Endothelial cell of umbilical vein (primary cell): ENCODE results near the gene EFHD2. TPM values are rescaled to one million over a fixed set of nuclear protein-coding genes. Genes with fewer than 3 reads are reported as not detected.
"Not testable (repeated sequence)": the region's sequence is repeated elsewhere in the genome, so short reads cannot be mapped to it uniquely, and the experiment has no call there.

Source experiments
- BruUV-seq: library from RNA; stranded (reverse); fragments of 400-500 nt; replicated peaks from 2 replicates; lab custom pipeline; 2021; lab: Mats Ljungman, UMichigan
- CTCF ChIA-PET: fragments of 300-600, 350-600 bp; sonication (Branson Sonifier 250); formaldehyde crosslinking; loops from one replicate; lab custom pipeline; 2021; ENCODE audit warnings: antibody characterized with exemption, inconsistent platforms; lab: Charles Lee
- POLR2A ChIA-PET: fragments of 300-600, 350-600 bp; sonication (Branson Sonifier 250); formaldehyde crosslinking; loops from one replicate; lab custom pipeline; 2021; ENCODE audit warnings: antibody characterized with exemption, inconsistent platforms; lab: Charles Lee
- DNase-seq: peaks from one replicate; pipeline ENCODE4 v3.0.0-alpha.2; 2011; ENCODE audit warnings: low read depth, low spot score
- FAIRE-seq: peaks from 2 replicates; lab custom pipeline; 2011; peaks lifted over from hg19 to GRCh38; lab: Jason Lieb, UNC
- H2AFZ ChIP-seq: 2 replicates; pipeline ENCODE4 v1.6.0; 2012; ENCODE audit warnings: low read depth, low read length, control low read depth, inconsistent platforms
- H3K27ac ChIP-seq: 2 replicates; pipeline ENCODE4 v1.5.1; 2011; ENCODE audit warnings: low read depth, mild to moderate bottlenecking, control low read depth, low read length, moderate library complexity; ENCODE audit not compliant: insufficient read depth
- H3K27me3 ChIP-seq, 2 experiments: 2 replicates each; pipeline versions ENCODE4 v1.6.0 to v1.6.1; 2011; ENCODE audit warnings: low read length in 2 of 2, mixed read lengths in 1 of 2; ENCODE audit not compliant: control insufficient read depth in 2 of 2, insufficient read depth in 2 of 2
- H3K36me3 ChIP-seq, 2 experiments: 2 replicates in 1 of 2; 3 replicates in 1 of 2; pipeline ENCODE4 v1.5.1; 2011; ENCODE audit warnings: low read length in 2 of 2, mild to moderate bottlenecking in 1 of 2, moderate library complexity in 1 of 2; ENCODE audit not compliant: control insufficient read depth in 2 of 2, insufficient read depth in 2 of 2; ENCODE audit errors: extremely low read depth in 1 of 2
- H3K4me1 ChIP-seq: 3 replicates; pipeline ENCODE4 v1.5.1; 2011; ENCODE audit warnings: mild to moderate bottlenecking, low read length; ENCODE audit not compliant: control insufficient read depth, insufficient read depth; ENCODE audit errors: extremely low read depth
- H3K4me2 ChIP-seq: 2 replicates; pipeline ENCODE4 v1.6.1; 2011; ENCODE audit warnings: low read length, control low read depth, mixed read lengths; ENCODE audit not compliant: insufficient read depth
- H3K4me3 ChIP-seq, 3 experiments: fragments of 200-600 bp in 1 of 3; sonication (generic), shearing (Covaris generic) in 1 of 3; replicated peaks in 1 of 3; 2 replicates each; pipeline ENCODE4 v1.5.1; 2011 to 2016; ENCODE audit warnings: control low read depth in 3 of 3, low read length in 3 of 3, mild to moderate bottlenecking in 2 of 3, inconsistent platforms in 1 of 3, low read depth in 1 of 3, moderate library complexity in 1 of 3; ENCODE audit not compliant: insufficient read depth in 1 of 3
- H3K79me2 ChIP-seq: 2 replicates; pipeline ENCODE4 v1.6.0; 2012; ENCODE audit warnings: low read length, inconsistent platforms; ENCODE audit not compliant: control insufficient read depth, insufficient read depth
- H3K9ac ChIP-seq: replicated peaks from 2 replicates; pipeline ENCODE3; 2011; ENCODE audit warnings: low read length, control low read depth; ENCODE audit not compliant: insufficient read depth; ENCODE audit errors: extremely low read depth
- H3K9me1 ChIP-seq: replicated peaks from 3 replicates; pipeline ENCODE4 v1.6.0; 2011; ENCODE audit warnings: mild to moderate bottlenecking, low read length; ENCODE audit not compliant: control insufficient read depth, insufficient read depth; ENCODE audit errors: extremely low read depth
- H3K9me3 ChIP-seq: replicated peaks from 2 replicates; pipeline ENCODE4 v1.5.1; 2012; ENCODE audit warnings: low read length, inconsistent platforms; ENCODE audit not compliant: control insufficient read depth, insufficient read depth
- H4K20me1 ChIP-seq: replicated peaks from 2 replicates; pipeline ENCODE3; 2011; ENCODE audit warnings: mild to moderate bottlenecking, low read length; ENCODE audit not compliant: control insufficient read depth, insufficient read depth; ENCODE audit errors: extremely low read depth
- CTCF ChIP-seq, 2 donors: IDR thresholded peaks; 1 replicate in 1 of 2; 2 replicates in 1 of 2; pipeline ENCODE4 v1.5.1; 2011; ENCODE audit warnings: low read length in 2 of 2, mild to moderate bottlenecking in 2 of 2, moderate library complexity in 2 of 2, control low read depth in 1 of 2, inconsistent platforms in 1 of 2, low read depth in 1 of 2; ENCODE audit not compliant: insufficient read depth in 1 of 2; ENCODE audit errors: extremely low read depth in 1 of 2
- EZH2 ChIP-seq: IDR thresholded peaks from 2 replicates; pipeline ENCODE4 v1.6.1; 2012; ENCODE audit warnings: borderline replicate concordance, low read depth, mild to moderate bottlenecking, moderate library complexity, low read length, inconsistent platforms; ENCODE audit not compliant: severe bottlenecking
- FOS ChIP-seq: IDR thresholded peaks from 2 replicates; pipeline ENCODE4 v1.6.1; 2011; ENCODE audit warnings: mild to moderate bottlenecking, low read length, moderate library complexity, borderline replicate concordance; ENCODE audit not compliant: insufficient read depth
- GATA2 ChIP-seq: IDR thresholded peaks from 2 replicates; pipeline ENCODE4 v1.7.0; 2011; ENCODE audit warnings: low read depth, mild to moderate bottlenecking, moderate library complexity, mixed read lengths, low read length; ENCODE audit not compliant: insufficient read length, insufficient read depth
- JUN ChIP-seq: IDR thresholded peaks from 2 replicates; pipeline ENCODE4 v1.6.1; 2011; ENCODE audit warnings: borderline replicate concordance, low read depth; ENCODE audit not compliant: insufficient read length, insufficient read depth
- MAX ChIP-seq: IDR thresholded peaks from 2 replicates; pipeline ENCODE4 v1.6.1; 2011; ENCODE audit not compliant: insufficient read depth, insufficient read length
- MYC ChIP-seq: IDR thresholded peaks from one replicate; pipeline ENCODE4 v1.6.1; 2011; ENCODE audit warnings: mild to moderate bottlenecking, low read depth, low read length
- POLR2A ChIP-seq: IDR thresholded peaks from 2 replicates; pipeline ENCODE4 v1.6.1; 2012; ENCODE audit warnings: low read depth, mild to moderate bottlenecking, control low read depth, low read length
- POLR2AphosphoS5 ChIP-seq: IDR thresholded peaks from 2 replicates; pipeline ENCODE4 v1.6.1; 2012; ENCODE audit warnings: low read depth, mild to moderate bottlenecking, control low read depth, low read length, moderate library complexity; ENCODE audit not compliant: insufficient read depth
- dilution Hi-C: fragments of 300-500 bp; cut with MboI; formaldehyde crosslinking; loops from one replicate; pipeline ENCODE4 v1.15.0; 2019; ENCODE audit warnings: low sequenced_read_pairs; ENCODE audit not compliant: extremely low pct_ligation_motif_present
- intact Hi-C: fragments of 100-400 bp; cut with micrococcal nuclease; formaldehyde crosslinking; loops from one replicate; pipeline ENCODE4 v1.10.0; 2022
- polyA plus RNA-seq, 4 experiments: library from polyadenylated mRNA; depleted of rRNA in 3 of 4; stranded (reverse) in 3 of 4; unstranded in 1 of 4; fragments of >200 nt; gene quantifications; 2 replicates each; pipeline versions ENCODE4 v1.2.1 to v1.2.3, GENCODE V29; 2011 to 2012; ENCODE audit warnings: missing spikeins in 1 of 4
- total RNA-seq: library from RNA; stranded (reverse); gene quantifications from 2 replicates; pipeline ENCODE4 v1.2.3, GENCODE V29; 2021

The EFHD2 gene
- total and polyA plus RNA-seq, 2 donors (not counting 3 experiments of a cell fraction or from before 2014, with no cell fraction given), result 50.2 to 73.5 TPM

GRCh38 chr1:15427280-15427666 lies 17.6 kb downstream of the EFHD2 start:
- Histone ChIP-seq H4K20me1 (no peaks in the 10 kb centered on the region), H3K27ac (no peak overlapping the region), H2AFZ (no peak overlapping the region), H3K27me3 (no peaks in the 10 kb centered on the region), H3K9ac (no peak overlapping the region), H3K9me3 (no peaks in the 10 kb centered on the region), H3K4me2 (no peak overlapping the region), H3K9me1 (no peaks in the 10 kb centered on the region), H3K4me1 (no peaks in the 10 kb centered on the region), H3K79me2 (peaks cover 25% of the 10 kb centered on the region), H3K36me3 (peaks cover 9 to 18% of the 10 kb centered on the region in 2 experiments), H3K4me3 (no peak overlapping the region)
- intact Hi-C loops (no loop called here), dilution Hi-C loops (no loop called here)
- ChIA-PET CTCF (interaction anchor here (1.4 to 13.1 kb wide), 3 partner anchors 8 to 104 kb away, joined by 6 to 332 read pairs (median 6); no protein-coding TSS in a partner anchor), POLR2A (no interaction called here)
- DNase-seq (no peak), FAIRE-seq (no peak)
- no TSS peak for BruUV-seq
- no peak for TF ChIP-seq JUN
- no peak for TF ChIP-seq EZH2
- TF ChIP-seq CTCF (IDR thresholded peaks at IDR 0.05; ENCODE audit: extremely low read depth in 1 of 2, insufficient read depth in 1 of 2, low read depth in 1 of 2, low read length in 2 of 2), result no peak
- TF ChIP-seq MAX, result no peak
- TF ChIP-seq MYC, result no peak
- no peak for TF ChIP-seq POLR2AphosphoS5
- no peak for TF ChIP-seq GATA2
- no peak for TF ChIP-seq FOS
- no peak for TF ChIP-seq POLR2A

GRCh38 chr1:15428252-15428651 lies 18.6 kb downstream of the EFHD2 start:
- H4K20me1 ChIP-seq, H2AFZ ChIP-seq, H3K9me3 ChIP-seq, FAIRE-seq, H3K9me1 ChIP-seq, POLR2A ChIA-PET, DNase-seq, H3K4me1 ChIP-seq, H3K27ac ChIP-seq, intact Hi-C loops, H3K27me3 ChIP-seq, H3K9ac ChIP-seq, H3K4me2 ChIP-seq, dilution Hi-C loops, BruUV-seq, H3K4me3 ChIP-seq: not testable (repeated sequence)
- CTCF ChIA-PET, result interaction anchor here (1.4 to 13.1 kb wide), 3 partner anchors 9 to 104 kb away, joined by 6 to 332 read pairs (median 6); no protein-coding TSS in a partner anchor
- peaks cover 20% of the 10 kb centered on the region for H3K79me2 ChIP-seq
- peaks cover 9 to 18% of the 10 kb centered on the region in 2 experiments for H3K36me3 ChIP-seq
